CD1c-positive myeloid dendritic cell (primary cell): ENCODE results near the gene ANKZF1.
A peak's percentile ranks its signal among the peaks of the same experiment; 100 is the strongest.

Experiments used
- DNase-seq: peaks from one replicate; pipeline ENCODE4 v3.0.0-alpha.2; 2016; ENCODE audit errors: extremely low spot score

The ANKZF1 gene

GRCh38 chr2:219228041-219228910, 1.3 kb upstream of the ANKZF1 start:
- DNase-seq = peak; percentile 17

GRCh38 chr2:219228911-219229304, 698 bp upstream of the ANKZF1 start:
- DNase-seq = no peak

- DNase-seq = peak; percentile 59
Measured at GRCh38 chr2:219230059-219230540, 494 bp downstream of the ANKZF1 start.

- no peak for DNase-seq
Measured at GRCh38 chr2:219234331-219234730, 4.7 kb downstream of the ANKZF1 start.

GRCh38 chr2:219243291-219243761, 13.7 kb downstream of the ANKZF1 start:
- peak; percentile 84 for DNase-seq

GRCh38 chr2:219244789-219245147, 15.2 kb downstream of the ANKZF1 start:
- DNase-seq = no peak

GRCh38 chr2:219245148-219245898, 15.7 kb downstream of the ANKZF1 start, which contains the start of the genes GLB1L and STK16:
Gene GLB1L (minus strand): TSS chr2:219245444. CDS start chr2:219243573, 1,871 bp downstream.
Gene STK16 (plus strand): TSS chr2:219245479. CDS start chr2:219246000, 521 bp downstream.
- DNase-seq = peak; percentile 96

GRCh38 chr2:219245899-219246230, 16.3 kb downstream of the ANKZF1 start:
- DNase-seq = no peak

GRCh38 chr2:219246559-219246958, 17.0 kb downstream of the ANKZF1 start:
- DNase-seq = no peak

- peak; percentile 66 for DNase-seq
Measured at GRCh38 chr2:219247678-219248642, 18.4 kb downstream of the ANKZF1 start.

GRCh38 chr2:219248845-219249202, 19.2 kb downstream of the ANKZF1 start:
- no peak for DNase-seq

GRCh38 chr2:219249203-219249980, 19.8 kb downstream of the ANKZF1 start:
- no peak for DNase-seq

GRCh38 chr2:219250049-219250781, 20.6 kb downstream of the ANKZF1 start:
- DNase-seq = peak; percentile 14

GRCh38 chr2:219251656-219252055, 22.1 kb downstream of the ANKZF1 start:
- DNase-seq = peak; percentile 36

- no peak for DNase-seq
Measured at GRCh38 chr2:219252084-219252483, 22.5 kb downstream of the ANKZF1 start.

GRCh38 chr2:219252570-219252899, 22.9 kb downstream of the ANKZF1 start:
- no peak for DNase-seq

- peak; percentile 67 for DNase-seq
Measured at GRCh38 chr2:219252900-219253752, 23.5 kb downstream of the ANKZF1 start, which contains the start of gene TUBA4B. Gene TUBA4B (plus strand): TSS chr2:219253243. CDS start chr2:219253408, 165 bp downstream.

GRCh38 chr2:219253753-219254589, 24.4 kb downstream of the ANKZF1 start, which contains the start of gene TUBA4A:
Gene TUBA4A (minus strand): TSS chr2:219253918. CDS start chr2:219253858, 60 bp downstream.
- DNase-seq = peak; percentile 93
